Thymus (tissue), 11 donors: Measurements from ENCODE around the gene TAS1R3. TPM values are rescaled to one million over a fixed set of nuclear protein-coding genes. Genes with fewer than 3 reads are reported as not detected.

Experiments
- DNase-seq, 9 donors: peaks; one replicate each; pipeline ENCODE4 v3.0.0-alpha.2; 2013; ENCODE audit warnings: low spot score in 9 of 9, low read depth in 6 of 9, missing footprints in 1 of 9
- H3K27ac ChIP-seq, 2 donors: one replicate each; pipeline ENCODE4 v1.5.1; 2013; ENCODE audit warnings: control low read depth in 1 of 2, low read depth in 1 of 2, low read length in 1 of 2, mild to moderate bottlenecking in 1 of 2, moderate library complexity in 1 of 2
- H3K27me3 ChIP-seq, 2 donors: one replicate each; pipeline ENCODE4 v1.5.1; 2013; ENCODE audit warnings: low read length in 1 of 2; ENCODE audit not compliant: control insufficient read depth in 2 of 2, insufficient read depth in 1 of 2
- H3K36me3 ChIP-seq, 2 donors: one replicate each; pipeline ENCODE4 v1.5.1; 2013; ENCODE audit warnings: low read length in 1 of 2, mild to moderate bottlenecking in 1 of 2, moderate library complexity in 1 of 2; ENCODE audit not compliant: control insufficient read depth in 2 of 2, insufficient read depth in 2 of 2
- H3K4me1 ChIP-seq, 2 donors: one replicate each; pipeline ENCODE4 v1.5.1; 2013; ENCODE audit warnings: low read length in 2 of 2; ENCODE audit not compliant: control insufficient read depth in 2 of 2, insufficient read depth in 2 of 2
- H3K4me3 ChIP-seq, 2 donors: one replicate each; pipeline ENCODE4 v1.5.1; 2013; ENCODE audit warnings: low read length in 2 of 2, control low read depth in 1 of 2, mild to moderate bottlenecking in 1 of 2
- H3K9me3 ChIP-seq, 2 donors: one replicate each; pipeline ENCODE4 v1.5.1; 2013; ENCODE audit warnings: low read length in 1 of 2, mild to moderate bottlenecking in 1 of 2; ENCODE audit not compliant: control insufficient read depth in 2 of 2, insufficient read depth in 1 of 2
- WGBS: extraction: QIAGEN DNeasy Blood & Tissue Kit; methylation state at CpG from one replicate; pipeline ENCODE4 v1.1.7; 2013; 5-methylcytosine and 5-hydroxymethylcytosine counted together
- polyA plus RNA-seq: library from polyadenylated mRNA; stranded (reverse); fragments of 200-250 nt; gene quantifications from one replicate; pipeline ENCODE4 v1.2.3, GENCODE V29; 2013
- total RNA-seq: library from RNA; stranded (reverse); fragments of 120-200 nt; gene quantifications from one replicate; pipeline ENCODE4 v1.2.4, GENCODE V29; 2013
- donor health status: healthy.

The TAS1R3 gene
- total and polyA plus RNA-seq, 2 donors = 0.19 to 0.37 TPM

GRCh38 chr1:1374929-1375662 is 44.0 kb downstream of the TAS1R3 start, which contains the start of gene AURKAIP1:
TSS of gene AURKAIP1 (minus strand) at chr1:1375207. CDS start at chr1:1374756, 451 bp downstream.
- peaks cover 29 to 41% of the 10 kb centered on the region in 2 donors for H3K4me1 ChIP-seq
- DNase-seq = peak; percentile 97 to 100 (median 99)

GRCh38 chr1:1376551-1377226 is 45.6 kb downstream of the TAS1R3 start:
- no peak overlapping the region for H3K27ac ChIP-seq
- H3K9me3 ChIP-seq = peaks cover 0 to 2% of the 10 kb centered on the region in 2 donors

More at GRCh38 chr1:1374929-1375662, 44.0 kb downstream of the TAS1R3 start, which contains the start of gene AURKAIP1:
- Histone ChIP-seq H3K9me3 (peaks cover 0 to 8% of the 10 kb centered on the region in 2 donors), H3K27ac (peak within 1 kb of the TSS; percentile 72 to 90), H3K4me3 (peak within 1 kb of the TSS; percentile 87 to 96), H3K36me3 (peaks cover 14 to 17% of the 10 kb centered on the region in 2 donors), H3K27me3 (no peaks in the 10 kb centered on the region)
- WGBS = under 1% methylated on average over 85 of the region's 85 CpGs

GRCh38 chr1:1377540-1378205 is 46.6 kb downstream of the TAS1R3 start:
- Histone ChIP-seq H3K27ac (no peak overlapping the region), H3K4me1 (peaks cover 13 to 22% of the 10 kb centered on the region in 2 donors), H3K36me3 (peaks cover 18 to 21% of the 10 kb centered on the region in 2 donors), H3K9me3 (no peaks in the 10 kb centered on the region), H3K4me3 (no peak overlapping the region), H3K27me3 (no peaks in the 10 kb centered on the region)
- 97% methylated on average over 16 of the region's 16 CpGs for WGBS
- no peak for DNase-seq

More at GRCh38 chr1:1376551-1377226, 45.6 kb downstream of the TAS1R3 start:
- H3K4me3 ChIP-seq = no peak overlapping the region
- H3K36me3 ChIP-seq = peaks cover 21 to 23% of the 10 kb centered on the region in 2 donors
- H3K27me3 ChIP-seq = no peaks in the 10 kb centered on the region
- 97% methylated on average over 10 of the region's 10 CpGs for WGBS
- DNase-seq = no peak
- peaks cover 21 to 31% of the 10 kb centered on the region in 2 donors for H3K4me1 ChIP-seq

- H3K4me1 ChIP-seq = peaks cover 2 to 3% of the 10 kb centered on the region in 2 donors
- no peak overlapping the region for H3K27ac ChIP-seq
- H3K36me3 ChIP-seq = peaks cover 13 to 16% of the 10 kb centered on the region in 2 donors
- 99% methylated on average over 16 of the region's 16 CpGs for WGBS
- no peak for DNase-seq
- H3K9me3 ChIP-seq = no peaks in the 10 kb centered on the region
- H3K27me3 ChIP-seq = no peaks in the 10 kb centered on the region
- H3K4me3 ChIP-seq = no peak overlapping the region
Observed at GRCh38 chr1:1380860-1381259, 49.8 kb downstream of the TAS1R3 start.

- no peak for DNase-seq
- Histone ChIP-seq H3K4me3 (no peak overlapping the region), H3K36me3 (peaks cover 17 to 21% of the 10 kb centered on the region in 2 donors), H3K27ac (no peak overlapping the region), H3K27me3 (no peaks in the 10 kb centered on the region), H3K9me3 (no peaks in the 10 kb centered on the region), H3K4me1 (no peaks in the 10 kb centered on the region)
- 84% methylated on average over 8 of the region's 8 CpGs for WGBS
Observed at GRCh38 chr1:1381294-1381693, 50.2 kb downstream of the TAS1R3 start.

Other genes with a start within 250 kb of the TAS1R3 start
- gene C1orf159, start 215.2 kb upstream of the TAS1R3 start, total RNA-seq = 5.0 TPM
- gene C1orf159, start 215.2 kb upstream of the TAS1R3 start, polyA plus RNA-seq = 17.8 TPM
- 0.14 TPM for gene TTLL10, start 157.4 kb upstream of the TAS1R3 start, total RNA-seq
- 0.27 TPM for gene TTLL10, start 157.4 kb upstream of the TAS1R3 start, polyA plus RNA-seq
- gene TNFRSF18, start 124.7 kb upstream of the TAS1R3 start, total RNA-seq = 4.2 TPM
- 29.9 TPM for gene TNFRSF18, start 124.7 kb upstream of the TAS1R3 start, polyA plus RNA-seq
- gene TNFRSF4, start 117.1 kb upstream of the TAS1R3 start, total RNA-seq = 12.7 TPM
- 18.8 TPM for gene TNFRSF4, start 117.1 kb upstream of the TAS1R3 start, polyA plus RNA-seq
- gene SDF4, start 99.3 kb upstream of the TAS1R3 start, total RNA-seq = 37.6 TPM
- gene SDF4, start 99.3 kb upstream of the TAS1R3 start, polyA plus RNA-seq = 79.1 TPM
- gene B3GALT6, start 99.0 kb upstream of the TAS1R3 start, total RNA-seq = 16.3 TPM
- 11.8 TPM for gene B3GALT6, start 99.0 kb upstream of the TAS1R3 start, polyA plus RNA-seq
- 2.1 TPM for gene C1QTNF12, start 84.6 kb upstream of the TAS1R3 start, total RNA-seq
- gene C1QTNF12, start 84.6 kb upstream of the TAS1R3 start, polyA plus RNA-seq = 3.4 TPM
- 34.7 TPM for gene UBE2J2, start 57.4 kb upstream of the TAS1R3 start, total RNA-seq
- gene UBE2J2, start 57.4 kb upstream of the TAS1R3 start, polyA plus RNA-seq = 67.1 TPM
- gene SCNN1D, start 50.8 kb upstream of the TAS1R3 start, total RNA-seq = 1.7 TPM
- gene SCNN1D, start 50.8 kb upstream of the TAS1R3 start, polyA plus RNA-seq = 12.5 TPM
- 15.5 TPM for gene ACAP3, start 23.4 kb upstream of the TAS1R3 start, total RNA-seq
- gene ACAP3, start 23.4 kb upstream of the TAS1R3 start, polyA plus RNA-seq = 58.8 TPM
- gene PUSL1, start 22.7 kb upstream of the TAS1R3 start, total RNA-seq = 12.5 TPM
- gene PUSL1, start 22.7 kb upstream of the TAS1R3 start, polyA plus RNA-seq = 10.0 TPM
- 60.8 TPM for gene INTS11, start 6.6 kb upstream of the TAS1R3 start, total RNA-seq
- gene INTS11, start 6.6 kb upstream of the TAS1R3 start, polyA plus RNA-seq = 216 TPM
- 8.5 TPM for gene CPTP, start 6.5 kb upstream of the TAS1R3 start, total RNA-seq
- gene CPTP, start 6.5 kb upstream of the TAS1R3 start, polyA plus RNA-seq = 10.3 TPM
- 19.6 TPM for gene DVL1, start 18.1 kb downstream of the TAS1R3 start, total RNA-seq
- gene DVL1, start 18.1 kb downstream of the TAS1R3 start, polyA plus RNA-seq = 40.9 TPM
- gene MXRA8, start 27.3 kb downstream of the TAS1R3 start, total RNA-seq = 2.7 TPM
- 9.6 TPM for gene MXRA8, start 27.3 kb downstream of the TAS1R3 start, polyA plus RNA-seq
- 96.2 TPM for gene AURKAIP1, start 43.9 kb downstream of the TAS1R3 start, total RNA-seq
- 116 TPM for gene AURKAIP1, start 43.9 kb downstream of the TAS1R3 start, polyA plus RNA-seq
- 73.8 TPM for gene CCNL2, start 68.1 kb downstream of the TAS1R3 start, total RNA-seq
- gene CCNL2, start 68.1 kb downstream of the TAS1R3 start, polyA plus RNA-seq = 340 TPM
- 119 TPM for gene MRPL20, start 76.0 kb downstream of the TAS1R3 start, total RNA-seq
- 140 TPM for gene MRPL20, start 76.0 kb downstream of the TAS1R3 start, polyA plus RNA-seq
- 7.9 TPM for gene ANKRD65, start 90.0 kb downstream of the TAS1R3 start, total RNA-seq
- gene ANKRD65, start 90.0 kb downstream of the TAS1R3 start, polyA plus RNA-seq = 16.0 TPM
- 5.1 TPM for gene VWA1, start 104.4 kb downstream of the TAS1R3 start, total RNA-seq
- gene VWA1, start 104.4 kb downstream of the TAS1R3 start, polyA plus RNA-seq = 16.8 TPM
- gene ATAD3C, start 118.4 kb downstream of the TAS1R3 start, total RNA-seq = 0.24 TPM
- gene ATAD3C, start 118.4 kb downstream of the TAS1R3 start, polyA plus RNA-seq = 2.8 TPM
- gene ATAD3B, start 140.5 kb downstream of the TAS1R3 start, total RNA-seq = 14.9 TPM
- gene ATAD3B, start 140.5 kb downstream of the TAS1R3 start, polyA plus RNA-seq = 58.9 TPM
- gene ATAD3A, start 180.9 kb downstream of the TAS1R3 start, total RNA-seq = 20.2 TPM
- gene ATAD3A, start 180.9 kb downstream of the TAS1R3 start, polyA plus RNA-seq = 17.5 TPM
- 0.42 TPM for gene TMEM240, start 209.3 kb downstream of the TAS1R3 start, total RNA-seq
- 2.8 TPM for gene TMEM240, start 209.3 kb downstream of the TAS1R3 start, polyA plus RNA-seq
- gene SSU72, start 243.6 kb downstream of the TAS1R3 start, total RNA-seq = 47.8 TPM
- gene SSU72, start 243.6 kb downstream of the TAS1R3 start, polyA plus RNA-seq = 109 TPM